IMR-90 (cell line): ENCODE measurements around the gene TNK1.

Experiments
- BHLHE40 ChIP-seq: fragments of 150-350 bp; IDR thresholded peaks from 2 replicates; pipeline ENCODE4 v1.6.1; 2016; ENCODE audit warnings: mild to moderate bottlenecking, low read depth, low read length
- CEBPB ChIP-seq: IDR thresholded peaks from 2 replicates; pipeline ENCODE4 v1.6.1; 2012; ENCODE audit warnings: low read depth, low read length, improper control_type of control experiment
- CHD1 ChIP-seq: IDR thresholded peaks from 2 replicates; pipeline ENCODE4 v1.6.1; 2012; ENCODE audit warnings: low read depth, low read length, improper control_type of control experiment
- CTCF ChIP-seq: conservative IDR thresholded peaks from 2 replicates; pipeline ENCODE4 v1.5.1; 2012; ENCODE audit warnings: mild to moderate bottlenecking, low read depth, low read length, improper control_type of control experiment
- ELK1 ChIP-seq: fragments of 150-350 bp; IDR thresholded peaks from 2 replicates; pipeline ENCODE4 v1.6.1; 2016; ENCODE audit warnings: low read depth, mild to moderate bottlenecking, low read length, moderate library complexity, borderline replicate concordance
- MAFK ChIP-seq: IDR thresholded peaks from 2 replicates; pipeline ENCODE4 v1.6.1; 2012; ENCODE audit warnings: low read depth, low read length, improper control_type of control experiment
- MAZ ChIP-seq: IDR thresholded peaks from 2 replicates; pipeline ENCODE4 v1.6.1; 2012; ENCODE audit warnings: low read depth, mild to moderate bottlenecking, low read length, improper control_type of control experiment, moderate library complexity, borderline replicate concordance
- MXI1 ChIP-seq: IDR thresholded peaks from 2 replicates; pipeline ENCODE4 v1.6.1; 2012; ENCODE audit warnings: low read depth, mild to moderate bottlenecking, low read length, moderate library complexity, borderline replicate concordance
- POLR2A ChIP-seq: IDR thresholded peaks from 2 replicates; pipeline ENCODE4 v1.6.1; 2012; ENCODE audit warnings: mild to moderate bottlenecking, low read depth, low read length
- RAD21 ChIP-seq: IDR thresholded peaks from 2 replicates; pipeline ENCODE4 v1.6.1; 2012; ENCODE audit warnings: low read length, improper control_type of control experiment
- SMC3 ChIP-seq: fragments of 150-350 bp; IDR thresholded peaks from 2 replicates; pipeline ENCODE4 v1.6.1; 2016; ENCODE audit warnings: low read depth, mild to moderate bottlenecking, antibody characterized with exemption, low read length, moderate library complexity
- USF2 ChIP-seq: fragments of 150-350 bp; IDR thresholded peaks from 2 replicates; pipeline ENCODE4 v1.6.1; 2017; ENCODE audit warnings: mild to moderate bottlenecking, antibody characterized with exemption, low read length, low read depth

- no peak for TF ChIP-seq CTCF
- TF ChIP-seq USF2, result no peak
- TF ChIP-seq ELK1, result no peak
- TF ChIP-seq POLR2A, result no peak
- no peak for TF ChIP-seq MXI1
- TF ChIP-seq SMC3, result no peak
- no peak for TF ChIP-seq RAD21
- no peak for TF ChIP-seq MAFK
- no peak for TF ChIP-seq CHD1
- no peak for TF ChIP-seq BHLHE40
- TF ChIP-seq CEBPB, result no peak
- TF ChIP-seq MAZ, result no peak
Observed at GRCh38 chr17:7415784-7416183, 34.9 kb downstream of the TNK1 start.
